Neural cell (in vitro differentiated cells): ENCODE measurements around the gene GNL3. TPM values are rescaled to one million over a fixed set of nuclear protein-coding genes. Genes with fewer than 3 reads are reported as not detected.

ENCODE experiments used
- H2AFZ ChIP-seq: fragments of 200-600, 300-800 bp; sonication (generic), shearing (Covaris generic); 2 replicates; pipeline ENCODE4 v1.6.0; 2014; ENCODE audit warnings: low read depth, mild to moderate bottlenecking, antibody characterized with exemption, low read length, moderate library complexity
- H3F3A ChIP-seq: fragments of 200-600 bp; shearing (Covaris generic); 2 replicates; pipeline ENCODE4 v1.6.1; 2016; ENCODE audit warnings: mild to moderate bottlenecking, moderate library complexity, mixed read lengths, antibody characterized with exemption, low read length; ENCODE audit not compliant: insufficient read depth, poor library complexity, severe bottlenecking
- H3K27ac ChIP-seq: fragments of 200-600, 300-800 bp; sonication (generic), shearing (Covaris generic); 2 replicates; pipeline ENCODE4 v1.5.1; 2014; ENCODE audit warnings: mild to moderate bottlenecking, low read length, moderate library complexity
- H3K27me3 ChIP-seq: fragments of 300-800, 200-600 bp; sonication (generic), shearing (Covaris generic); 2 replicates; pipeline ENCODE4 v1.6.0; 2014; ENCODE audit warnings: mild to moderate bottlenecking, low read depth, low read length, moderate library complexity; ENCODE audit not compliant: insufficient read depth
- H3K36me3 ChIP-seq: fragments of 300-800, 200-600 bp; sonication (generic), shearing (Covaris generic); 2 replicates; pipeline ENCODE4 v1.5.1; 2014; ENCODE audit warnings: mild to moderate bottlenecking, antibody characterized with exemption, low read length, moderate library complexity; ENCODE audit not compliant: insufficient read depth
- H3K4me2 ChIP-seq: fragments of 300-800, 200-600 bp; sonication (generic), shearing (Covaris generic); 2 replicates; pipeline ENCODE4 v1.6.0; 2014; ENCODE audit warnings: mild to moderate bottlenecking, low read length
- H3K4me3 ChIP-seq: fragments of 300-800, 200-600 bp; sonication (generic), shearing (Covaris generic); 2 replicates; pipeline ENCODE4 v1.5.1; 2014; ENCODE audit warnings: mild to moderate bottlenecking, low read length, moderate library complexity
- H3K79me2 ChIP-seq: fragments of 200-600 bp; shearing (Covaris generic); replicated peaks from 2 replicates; pipeline ENCODE4 v1.6.0; 2014; ENCODE audit warnings: mild to moderate bottlenecking, low read length, moderate library complexity; ENCODE audit not compliant: insufficient read depth
- H3K9ac ChIP-seq: fragments of 300-800, 200-600 bp; sonication (generic), shearing (Covaris generic); 2 replicates; pipeline ENCODE4 v1.6.1; 2016; ENCODE audit warnings: mild to moderate bottlenecking, low read length, mixed read lengths
- H3K9me2 ChIP-seq: fragments of 200-600 bp; shearing (Covaris generic); 2 replicates; pipeline ENCODE4 v1.6.1; 2016; ENCODE audit warnings: mild to moderate bottlenecking, low read length, mixed read lengths; ENCODE audit not compliant: insufficient read depth
- H3K9me3 ChIP-seq: fragments of 200-600, 300-800 bp; sonication (generic), shearing (Covaris generic); 2 replicates; pipeline ENCODE4 v1.6.1; 2016; ENCODE audit warnings: mild to moderate bottlenecking, mixed run types, low read length, moderate library complexity, mixed read lengths
- H4K20me1 ChIP-seq: fragments of 200-600 bp; shearing (Covaris generic); 2 replicates; pipeline ENCODE4 v1.6.1; 2016; ENCODE audit warnings: mild to moderate bottlenecking, mixed run types; ENCODE audit not compliant: insufficient read depth
- EP300 ChIP-seq: fragments of 450-650 bp; conservative IDR thresholded peaks from 2 replicates; pipeline ENCODE4 v1.6.1; 2014; ENCODE audit warnings: antibody characterized with exemption, mild to moderate bottlenecking, moderate library complexity; ENCODE audit not compliant: poor library complexity, severe bottlenecking
- EZH2 ChIP-seq: fragments of 200-600, 300-800 bp; shearing (Covaris generic), sonication (generic); IDR thresholded peaks from 2 replicates; pipeline ENCODE4 v1.6.1; 2014; ENCODE audit warnings: antibody characterized with exemption, low read length, borderline replicate concordance, mild to moderate bottlenecking; ENCODE audit not compliant: insufficient read depth, poor library complexity, severe bottlenecking
- MXI1 ChIP-seq: fragments of 450-650 bp; conservative IDR thresholded peaks from 2 replicates; pipeline ENCODE4 v1.6.1; 2014; ENCODE audit warnings: antibody characterized with exemption, mild to moderate bottlenecking; ENCODE audit not compliant: poor library complexity, severe bottlenecking
- POLR2AphosphoS5 ChIP-seq: IDR thresholded peaks from 2 replicates; pipeline ENCODE4 v1.6.1; 2012
- RAD21 ChIP-seq: fragments of 450-650 bp; conservative IDR thresholded peaks from 2 replicates; pipeline ENCODE4 v1.6.1; 2014; ENCODE audit warnings: antibody characterized with exemption, mild to moderate bottlenecking, moderate library complexity
- REST ChIP-seq: IDR thresholded peaks from 2 replicates; pipeline ENCODE4 v1.6.1; 2012; ENCODE audit warnings: borderline replicate concordance
- SMC3 ChIP-seq: fragments of 450-650 bp; conservative IDR thresholded peaks from 2 replicates; pipeline ENCODE4 v1.6.1; 2014; ENCODE audit warnings: antibody characterized with exemption, mild to moderate bottlenecking, moderate library complexity; ENCODE audit not compliant: poor library complexity
- TAF1 ChIP-seq: IDR thresholded peaks from 2 replicates; pipeline ENCODE4 v1.6.1; 2012; ENCODE audit warnings: low read depth
- polyA plus RNA-seq: library from polyadenylated mRNA; depleted of rRNA; stranded (reverse); fragments of >200 nt; gene quantifications from 2 replicates; pipeline ENCODE4 v1.2.3, GENCODE V29; 2014
- TF ChIP-seq, protein P1 (sequence below): fragments of 450-650 bp; IDR thresholded peaks from 2 replicates; pipeline ENCODE4 v1.5.1; 2014; ENCODE audit warnings: antibody characterized with exemption, mild to moderate bottlenecking, moderate library complexity; ENCODE audit not compliant: poor library complexity, severe bottlenecking

GNL3 gene
- polyA plus RNA-seq, 1 donor from 2014 or later: 133 TPM

GRCh38 chr3:52678265-52679198 lies 7.3 kb upstream of the GNL3 start:
- H3K79me2 ChIP-seq: peaks cover 41% of the 10 kb centered on the region
- no peak for TF ChIP-seq REST
- no peak for TF ChIP-seq SMC3
- TF ChIP-seq MXI1: no peak
- no peak for TF ChIP-seq TAF1
- TF ChIP-seq, protein P1, sequence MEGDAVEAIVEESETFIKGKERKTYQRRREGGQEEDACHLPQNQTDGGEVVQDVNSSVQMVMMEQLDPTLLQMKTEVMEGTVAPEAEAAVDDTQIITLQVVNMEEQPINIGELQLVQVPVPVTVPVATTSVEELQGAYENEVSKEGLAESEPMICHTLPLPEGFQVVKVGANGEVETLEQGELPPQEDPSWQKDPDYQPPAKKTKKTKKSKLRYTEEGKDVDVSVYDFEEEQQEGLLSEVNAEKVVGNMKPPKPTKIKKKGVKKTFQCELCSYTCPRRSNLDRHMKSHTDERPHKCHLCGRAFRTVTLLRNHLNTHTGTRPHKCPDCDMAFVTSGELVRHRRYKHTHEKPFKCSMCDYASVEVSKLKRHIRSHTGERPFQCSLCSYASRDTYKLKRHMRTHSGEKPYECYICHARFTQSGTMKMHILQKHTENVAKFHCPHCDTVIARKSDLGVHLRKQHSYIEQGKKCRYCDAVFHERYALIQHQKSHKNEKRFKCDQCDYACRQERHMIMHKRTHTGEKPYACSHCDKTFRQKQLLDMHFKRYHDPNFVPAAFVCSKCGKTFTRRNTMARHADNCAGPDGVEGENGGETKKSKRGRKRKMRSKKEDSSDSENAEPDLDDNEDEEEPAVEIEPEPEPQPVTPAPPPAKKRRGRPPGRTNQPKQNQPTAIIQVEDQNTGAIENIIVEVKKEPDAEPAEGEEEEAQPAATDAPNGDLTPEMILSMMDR: no peak
- TF ChIP-seq EZH2: no peak
- TF ChIP-seq POLR2AphosphoS5: no peak
- no peak for TF ChIP-seq EP300
- TF ChIP-seq RAD21: no peak

DNA sequence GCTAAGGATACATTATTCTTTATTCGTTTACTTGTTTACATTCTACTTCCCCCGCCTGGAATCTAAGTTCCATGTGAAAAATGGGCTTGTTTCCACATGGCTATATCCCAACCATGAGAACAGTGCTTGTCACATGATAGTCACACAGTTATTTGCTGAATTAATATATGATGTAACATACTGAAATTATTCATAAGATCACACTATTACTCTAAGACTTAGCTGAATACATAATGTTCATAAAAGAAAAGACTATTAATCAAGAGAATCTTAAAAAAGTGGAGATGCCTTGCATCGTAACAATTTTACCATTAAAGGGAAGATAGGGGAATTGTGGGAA lies 6.7 kb upstream of the GNL3 start:
- no peaks in the 10 kb centered on the region for H3F3A ChIP-seq
- no peaks in the 10 kb centered on the region for H3K27me3 ChIP-seq
- peaks cover 48% of the 10 kb centered on the region for H3K79me2 ChIP-seq
- TF ChIP-seq, protein P1: no peak
- no peak for TF ChIP-seq REST
- TF ChIP-seq POLR2AphosphoS5: no peak
- TF ChIP-seq RAD21: no peak
- no peak for TF ChIP-seq TAF1
- TF ChIP-seq MXI1: no peak
- TF ChIP-seq EP300: no peak
- TF ChIP-seq EZH2: no peak
- TF ChIP-seq SMC3: no peak
- no peak overlapping the region for H3K4me3 ChIP-seq
- peaks cover 3% of the 10 kb centered on the region for H3K36me3 ChIP-seq
- no peak overlapping the region for H2AFZ ChIP-seq
- no peak overlapping the region for H3K9ac ChIP-seq
- no peaks in the 10 kb centered on the region for H3K9me3 ChIP-seq
- no peak overlapping the region for H3K4me2 ChIP-seq
- H3K9me2 ChIP-seq: no peaks in the 10 kb centered on the region
- no peaks in the 10 kb centered on the region for H4K20me1 ChIP-seq
- H3K27ac ChIP-seq: no peak overlapping the region

More at GRCh38 chr3:52678265-52679198, 7.3 kb upstream of the GNL3 start:
- peaks cover 3% of the 10 kb centered on the region for H3K36me3 ChIP-seq
- H2AFZ ChIP-seq: no peak overlapping the region
- H3K27me3 ChIP-seq: no peaks in the 10 kb centered on the region
- H3K4me3 ChIP-seq: no peak overlapping the region
- no peak overlapping the region for H3K9ac ChIP-seq
- no peak overlapping the region for H3K4me2 ChIP-seq
- no peaks in the 10 kb centered on the region for H4K20me1 ChIP-seq
- no peaks in the 10 kb centered on the region for H3F3A ChIP-seq
- H3K9me2 ChIP-seq: no peaks in the 10 kb centered on the region
- no peaks in the 10 kb centered on the region for H3K9me3 ChIP-seq
- H3K27ac ChIP-seq: no peak overlapping the region
